SU-DHL-6 (cell line): Measurements from ENCODE around the gene RPA4.

ENCODE experiments used
- H2AFZ ChIP-seq: fragments of 200-600 bp; sonication (generic); 2 replicates; pipeline ENCODE4 v1.6.1; 2014; ENCODE audit warnings: low read depth, mild to moderate bottlenecking, moderate library complexity, mixed read lengths, antibody characterized with exemption, low read length; ENCODE audit not compliant: severe bottlenecking
- H3F3A ChIP-seq: fragments of 200-600 bp; shearing (Covaris generic); 2 replicates; pipeline ENCODE4 v1.6.0; 2016; ENCODE audit warnings: antibody characterized with exemption, mild to moderate bottlenecking; ENCODE audit not compliant: insufficient read depth
- H3K27ac ChIP-seq: fragments of 200-600 bp; sonication (generic); 2 replicates; pipeline ENCODE4 v1.5.1; 2016; ENCODE audit warnings: low read depth, mild to moderate bottlenecking, low read length, moderate library complexity, mixed read lengths
- H3K27me3 ChIP-seq: fragments of 200-600 bp; sonication (generic), shearing (Covaris generic); 2 replicates; pipeline ENCODE4 v1.6.0; 2014; ENCODE audit warnings: mild to moderate bottlenecking, low read length
- H3K36me3 ChIP-seq: fragments of 200-600 bp; sonication (generic); 2 replicates; pipeline ENCODE4 v1.6.1; 2014; ENCODE audit warnings: mild to moderate bottlenecking, low read length, mixed read lengths
- H3K4me2 ChIP-seq: fragments of 300-600, 200-600 bp; shearing (Covaris generic), sonication (generic); 2 replicates; pipeline ENCODE4 v1.6.0; 2014; ENCODE audit warnings: low read length, low read depth, mild to moderate bottlenecking; ENCODE audit not compliant: poor library complexity, severe bottlenecking
- H3K4me3 ChIP-seq: fragments of 200-600 bp; sonication (generic); 2 replicates; pipeline ENCODE4 v1.5.1; 2014; ENCODE audit warnings: antibody characterized with exemption, low read length, mild to moderate bottlenecking, mixed read lengths; ENCODE audit not compliant: insufficient read depth, poor library complexity, severe bottlenecking
- H3K79me2 ChIP-seq: fragments of 200-600 bp; sonication (generic); 2 replicates; pipeline ENCODE4 v1.6.1; 2014; ENCODE audit warnings: mild to moderate bottlenecking, low read length, moderate library complexity; ENCODE audit not compliant: insufficient read depth
- H3K9ac ChIP-seq: fragments of 200-600 bp; sonication (generic); 2 replicates; pipeline ENCODE4 v1.7.0; 2014; ENCODE audit warnings: mild to moderate bottlenecking, low read length
- H3K9me2 ChIP-seq: fragments of 200-600 bp; sonication (generic); replicated peaks from 2 replicates; pipeline ENCODE4 v1.6.1; 2014; ENCODE audit warnings: low read length; ENCODE audit not compliant: insufficient read depth
- H3K9me3 ChIP-seq: fragments of 200-600 bp; sonication (generic); 2 replicates; pipeline ENCODE4 v1.6.1; 2014; ENCODE audit warnings: low read length, mixed read lengths; ENCODE audit not compliant: insufficient read depth
- H4K20me1 ChIP-seq: fragments of 200-600 bp; sonication (generic); 2 replicates; pipeline ENCODE4 v1.6.1; 2014; ENCODE audit warnings: low read depth, mild to moderate bottlenecking, antibody characterized with exemption, low read length, moderate library complexity, mixed read lengths
- CTCF ChIP-seq: fragments of 200-600 bp; sonication (generic); IDR thresholded peaks from one replicate; pipeline ENCODE4 v1.5.1; 2017; ENCODE audit warnings: antibody characterized with exemption, mild to moderate bottlenecking, low read length, moderate library complexity; ENCODE audit not compliant: insufficient read depth, poor library complexity, severe bottlenecking
- EZH2phosphoT487 ChIP-seq: fragments of 200-600 bp; sonication (generic), shearing (Covaris generic); conservative IDR thresholded peaks from 2 replicates; pipeline ENCODE4 v1.6.1; 2018; ENCODE audit warnings: mild to moderate bottlenecking, antibody characterized with exemption, low read length, moderate library complexity, mixed read lengths

RPA4 gene

DNA sequence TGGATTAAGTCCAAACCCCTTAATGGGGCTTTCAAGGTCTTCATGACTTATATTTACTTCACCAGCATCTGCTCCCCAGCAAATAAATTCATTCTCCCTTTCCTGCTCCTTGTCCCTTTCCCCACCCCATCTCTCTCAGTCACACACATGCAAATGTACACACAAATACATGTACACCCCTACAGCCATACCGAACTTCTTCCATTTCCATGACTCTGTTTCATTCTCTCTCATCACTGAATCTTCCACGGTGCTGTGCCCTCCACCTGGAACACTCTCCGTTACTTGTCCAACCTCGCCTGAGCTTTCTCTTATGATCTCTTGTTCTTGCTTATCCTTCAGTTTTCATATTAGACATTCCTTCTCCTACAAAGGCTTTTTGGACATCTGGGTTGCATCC, 22.0 kb upstream of the RPA4 start:
- no peak overlapping the region for H2AFZ ChIP-seq
- peaks cover 4% of the 10 kb centered on the region; the same call in 1 of the 2 replicates for H3F3A ChIP-seq
- H4K20me1 ChIP-seq = no peaks in the 10 kb centered on the region
- H3K4me3 ChIP-seq = no peak overlapping the region
- H3K4me2 ChIP-seq = peak overlapping the region; percentile 59
- no peak overlapping the region for H3K27ac ChIP-seq
- no peaks in the 10 kb centered on the region for H3K79me2 ChIP-seq
- TF ChIP-seq CTCF (no peak), EZH2phosphoT487 (no peak)
- H3K9ac ChIP-seq = no peak overlapping the region
- H3K9me2 ChIP-seq = no peaks in the 10 kb centered on the region
- H3K27me3 ChIP-seq = no peaks in the 10 kb centered on the region
- H3K9me3 ChIP-seq = no peaks in the 10 kb centered on the region
- H3K36me3 ChIP-seq = no peaks in the 10 kb centered on the region

DNA sequence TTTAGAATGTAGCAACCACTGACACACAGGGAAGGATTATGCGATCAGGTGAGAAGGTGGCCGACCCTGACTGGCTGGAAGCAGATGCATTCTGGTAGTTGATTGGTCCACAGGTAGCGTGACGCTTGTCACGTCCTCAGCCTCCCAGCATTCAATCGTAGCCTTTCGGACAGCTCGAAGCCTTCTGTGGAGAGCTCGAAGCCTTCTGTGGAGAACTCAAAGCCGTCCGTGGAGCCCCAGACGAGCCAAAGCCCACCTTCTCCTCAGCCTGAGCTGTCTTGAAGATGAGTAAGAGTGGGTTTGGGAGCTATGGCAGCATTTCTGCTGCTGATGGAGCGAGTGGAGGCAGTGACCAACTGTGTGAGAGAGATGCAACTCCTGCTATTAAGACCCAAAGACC, 319 bp downstream of the RPA4 start:
- H4K20me1 ChIP-seq = no peaks in the 10 kb centered on the region
- H3K9ac ChIP-seq = no peak overlapping the region
- no peak for TF ChIP-seq CTCF
- no peak for TF ChIP-seq EZH2phosphoT487
- H3K4me3 ChIP-seq = no peak overlapping the region
- H3K27me3 ChIP-seq = no peaks in the 10 kb centered on the region
- H3K4me2 ChIP-seq = no peak overlapping the region
- no peak overlapping the region for H2AFZ ChIP-seq
- H3K9me3 ChIP-seq = no peaks in the 10 kb centered on the region
- no peak overlapping the region for H3K27ac ChIP-seq
- no peaks in the 10 kb centered on the region for H3K9me2 ChIP-seq
- H3F3A ChIP-seq = no peaks in the 10 kb centered on the region
- H3K79me2 ChIP-seq = no peaks in the 10 kb centered on the region
- H3K36me3 ChIP-seq = no peaks in the 10 kb centered on the region

GRCh38 chrX:96889726-96890125, 6.0 kb downstream of the RPA4 start:
- no peaks in the 10 kb centered on the region for H3K27me3 ChIP-seq
- H3K36me3 ChIP-seq = no peaks in the 10 kb centered on the region
- H3K9me3 ChIP-seq = no peaks in the 10 kb centered on the region
- no peaks in the 10 kb centered on the region for H4K20me1 ChIP-seq
- H3K27ac ChIP-seq = no peak overlapping the region
- H3K4me2 ChIP-seq = no peak overlapping the region
- no peaks in the 10 kb centered on the region for H3F3A ChIP-seq
- no peak overlapping the region for H3K9ac ChIP-seq
- H3K79me2 ChIP-seq = no peaks in the 10 kb centered on the region
- H2AFZ ChIP-seq = no peak overlapping the region
- H3K9me2 ChIP-seq = no peaks in the 10 kb centered on the region
- TF ChIP-seq EZH2phosphoT487 (no peak), CTCF (no peak)
- H3K4me3 ChIP-seq = no peak overlapping the region

DNA sequence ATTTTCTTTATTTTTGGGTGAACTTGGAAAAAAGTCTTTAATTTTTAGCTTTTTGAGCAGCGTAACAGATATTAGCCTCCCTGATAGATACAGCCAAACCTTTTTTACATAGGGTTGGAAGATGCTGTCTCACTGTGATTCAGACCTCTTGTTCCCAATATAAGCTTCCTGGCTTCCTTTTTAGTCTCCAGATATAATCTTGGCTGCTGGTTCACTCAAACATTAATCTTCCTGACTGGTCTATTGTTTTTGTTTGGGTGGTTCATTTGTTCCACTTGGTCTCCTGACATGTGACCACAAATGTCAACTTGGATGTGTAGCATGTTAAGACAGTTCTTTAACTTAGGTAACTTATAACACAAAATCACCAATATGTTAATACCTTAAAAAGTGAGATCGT, 23.0 kb downstream of the RPA4 start:
- Histone ChIP-seq H3K4me2 (no peak overlapping the region), H3K9me3 (no peaks in the 10 kb centered on the region), H3K27me3 (no peaks in the 10 kb centered on the region), H3F3A (no peaks in the 10 kb centered on the region), H3K4me3 (no peak overlapping the region), H3K9me2 (no peaks in the 10 kb centered on the region), H3K36me3 (no peaks in the 10 kb centered on the region), H3K79me2 (no peaks in the 10 kb centered on the region), H2AFZ (no peak overlapping the region), H3K27ac (no peak overlapping the region), H4K20me1 (no peaks in the 10 kb centered on the region), H3K9ac (no peak overlapping the region)
- no peak for TF ChIP-seq CTCF
- no peak for TF ChIP-seq EZH2phosphoT487
